ENCODE results near the gene EXOC4. TPM values are rescaled to one million over a fixed set of nuclear protein-coding genes. Genes with fewer than 3 reads are reported as not detected.

EXOC4 gene
- polyA plus RNA-seq, 1 experiment = 45.9 TPM

DNA sequence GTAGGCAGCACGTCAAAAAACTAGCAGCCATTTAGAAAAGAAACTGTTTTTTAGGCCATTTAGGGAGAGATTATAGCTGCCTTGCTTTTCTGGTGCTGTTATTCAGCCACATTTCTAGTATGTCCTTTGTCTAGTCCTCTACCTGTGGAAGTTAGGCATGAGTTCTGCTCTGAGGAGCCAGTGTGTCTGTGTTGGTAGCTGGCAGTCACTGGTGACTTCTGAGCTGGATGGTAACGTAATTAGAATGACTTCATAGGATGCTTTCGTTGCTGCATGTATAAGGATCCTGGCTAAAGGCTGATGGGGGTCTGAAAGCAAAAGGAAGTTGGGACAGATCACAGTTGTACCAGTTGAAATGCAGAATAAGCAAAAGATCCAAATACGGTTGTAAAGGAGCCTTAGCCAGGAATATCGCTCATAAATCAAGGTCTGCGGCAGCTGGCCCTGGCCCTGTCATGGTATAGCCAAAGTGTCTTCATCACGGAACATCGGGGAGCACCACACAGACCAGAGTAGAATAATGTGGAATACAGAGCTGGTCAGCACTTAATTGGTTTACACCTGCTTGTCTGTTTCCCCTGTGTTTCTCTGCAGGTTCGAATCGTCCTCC lies 226.7 kb downstream of the EXOC4 start:
- DNase-seq (ENCODE audit: low read depth) = no peak
- no peaks in the 10 kb centered on the region for H3K27me3 ChIP-seq (ENCODE audit: control insufficient read depth, insufficient read depth, low read length)
- no peak for TF ChIP-seq CTCF (IDR thresholded peaks at IDR 0.05; ENCODE audit: insufficient read depth, low read depth, low read length)
- H3K36me3 ChIP-seq (ENCODE audit: control insufficient read depth, insufficient read depth, low read length) = no peaks in the 10 kb centered on the region; the same call in 1 of the 2 replicates
- CTCF ChIA-PET = interaction anchor here (0.7 to 0.9 kb wide), 2 partner anchors 11 to 15 kb away, joined by 3 read pairs; no protein-coding TSS in a partner anchor
- no peak overlapping the region for H3K4me3 ChIP-seq (ENCODE audit: low read depth, low read length)
- POLR2A ChIA-PET = no interaction called here

DNA sequence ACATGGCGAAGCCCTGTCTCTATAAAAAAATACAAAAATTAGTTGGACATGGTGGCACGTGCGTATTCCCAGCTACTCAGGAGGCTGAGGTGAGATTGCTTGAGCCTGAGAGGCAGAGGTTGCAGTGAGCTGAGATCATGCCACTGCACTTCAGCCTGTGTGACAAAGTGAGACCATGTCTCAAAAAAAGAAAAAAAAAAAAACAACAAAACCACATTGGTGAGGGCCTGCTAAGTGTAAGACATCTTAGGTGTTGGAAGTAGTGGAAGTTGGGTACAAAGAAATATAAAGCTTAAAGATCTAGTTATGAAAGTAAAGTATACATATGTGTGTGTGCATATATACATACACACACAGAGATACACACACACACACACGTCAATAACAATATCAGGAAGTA lies 228.0 kb downstream of the EXOC4 start:
- no peak for TF ChIP-seq CTCF (IDR thresholded peaks at IDR 0.05; ENCODE audit: insufficient read depth, low read depth, low read length)
- no peaks in the 10 kb centered on the region for H3K27me3 ChIP-seq (ENCODE audit: control insufficient read depth, insufficient read depth, low read length)
- ChIA-PET POLR2A (no interaction called here), CTCF (no interaction called here)
- no peak overlapping the region for H3K4me3 ChIP-seq (ENCODE audit: low read depth, low read length)
- DNase-seq (ENCODE audit: low read depth) = no peak
- H3K36me3 ChIP-seq (ENCODE audit: control insufficient read depth, insufficient read depth, low read length) = no peaks in the 10 kb centered on the region; the same call in 1 of the 2 replicates

DNA sequence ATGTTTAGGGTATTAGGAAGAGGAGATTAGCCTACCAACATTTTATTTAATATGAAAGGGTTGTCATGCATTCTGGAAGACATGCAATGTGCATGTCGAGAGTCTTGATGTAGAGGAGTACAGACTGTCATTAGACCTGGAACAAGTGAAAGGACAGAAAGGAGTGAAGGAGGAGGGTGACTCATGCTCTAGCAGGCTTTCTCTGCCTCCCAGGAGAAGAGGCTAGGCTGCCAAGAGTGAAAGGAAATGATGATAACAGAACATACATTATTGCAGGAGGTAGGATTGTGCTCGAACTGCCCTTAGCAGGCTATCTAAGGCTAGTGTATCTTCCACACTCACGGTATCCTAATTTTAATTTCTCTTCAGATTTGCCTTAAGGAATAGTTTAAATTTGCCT lies 228.8 kb downstream of the EXOC4 start:
- no peaks in the 10 kb centered on the region; the same call in 1 of the 2 replicates for H3K36me3 ChIP-seq (ENCODE audit: control insufficient read depth, insufficient read depth, low read length)
- peak; percentile 6 for DNase-seq (ENCODE audit: low read depth)
- no peak overlapping the region for H3K4me3 ChIP-seq (ENCODE audit: low read depth, low read length)
- POLR2A ChIA-PET = no interaction called here
- no peak for TF ChIP-seq CTCF (IDR thresholded peaks at IDR 0.05; ENCODE audit: insufficient read depth, low read depth, low read length)
- no peaks in the 10 kb centered on the region for H3K27me3 ChIP-seq (ENCODE audit: control insufficient read depth, insufficient read depth, low read length)
- CTCF ChIA-PET = no interaction called here

DNA sequence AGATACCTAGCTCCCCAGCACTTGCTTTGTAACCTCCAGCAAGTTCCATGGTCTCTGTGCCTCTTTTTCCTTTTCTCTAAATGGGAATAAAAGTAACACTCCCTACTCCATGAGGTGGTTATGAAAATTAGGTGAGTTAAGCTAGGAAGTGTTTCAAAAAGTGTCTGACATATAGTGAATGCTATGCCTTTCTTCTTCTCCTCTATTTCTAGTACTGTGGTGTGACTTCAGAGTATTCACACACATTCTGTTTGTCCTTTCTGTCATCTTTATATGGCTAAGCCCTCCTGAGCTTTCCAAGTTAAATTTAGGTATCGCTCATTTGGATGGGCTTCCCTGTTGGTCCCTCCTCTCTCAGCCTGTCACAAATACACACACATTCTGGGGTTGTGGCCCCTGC lies 229.7 kb downstream of the EXOC4 start:
- ChIA-PET CTCF (interaction anchor here (1.5 kb wide), 1 partner anchor 28 kb away, joined by 3 read pairs; no protein-coding TSS in a partner anchor), POLR2A (no interaction called here)
- no peak for TF ChIP-seq CTCF (IDR thresholded peaks at IDR 0.05; ENCODE audit: insufficient read depth, low read depth, low read length)

DNA sequence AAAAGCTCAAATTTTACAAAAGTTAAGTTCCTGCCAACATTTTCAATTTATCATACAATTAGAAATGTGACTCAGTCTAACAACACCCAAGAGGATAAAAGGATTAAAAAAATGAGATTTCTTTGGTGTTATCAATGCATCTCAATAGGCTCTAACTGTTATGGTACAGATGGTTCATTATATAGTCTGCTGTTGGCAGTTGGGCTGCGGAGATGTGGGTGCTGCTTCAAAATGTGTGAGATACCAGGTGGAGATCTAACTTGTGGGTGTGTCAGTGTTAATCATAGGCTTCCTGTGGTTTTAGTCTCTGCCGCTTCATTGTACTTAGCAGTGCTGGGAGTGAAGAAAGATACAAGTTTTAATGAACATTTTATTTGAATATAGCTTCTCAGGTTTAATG lies 231.2 kb downstream of the EXOC4 start:
- ChIA-PET POLR2A (no interaction called here), CTCF (no interaction called here)
- no peak overlapping the region for H3K4me3 ChIP-seq (ENCODE audit: low read depth, low read length)
- TF ChIP-seq CTCF (IDR thresholded peaks at IDR 0.05; ENCODE audit: insufficient read depth, low read depth, low read length) = no peak
- no peaks in the 10 kb centered on the region for H3K27me3 ChIP-seq (ENCODE audit: control insufficient read depth, insufficient read depth, low read length)
- no peak for DNase-seq (ENCODE audit: low read depth)
- no peaks in the 10 kb centered on the region; the same call in 1 of the 2 replicates for H3K36me3 ChIP-seq (ENCODE audit: control insufficient read depth, insufficient read depth, low read length)

More for the DNA sequence above, 229.7 kb downstream of the EXOC4 start:
- Histone ChIP-seq H3K4me3 (ENCODE audit: low read depth, low read length) (no peak overlapping the region), H3K36me3 (ENCODE audit: control insufficient read depth, insufficient read depth, low read length) (no peaks in the 10 kb centered on the region; the same call in 1 of the 2 replicates), H3K27me3 (ENCODE audit: control insufficient read depth, insufficient read depth, low read length) (no peaks in the 10 kb centered on the region)
- no peak for DNase-seq (ENCODE audit: low read depth)
